Kidney epithelial cell (primary cell): ENCODE measurements around the gene PLD4. TPM values are rescaled to one million over a fixed set of nuclear protein-coding genes. Genes with fewer than 3 reads are reported as not detected.

Experiments used
- DNase-seq: peaks from one replicate; pipeline ENCODE4 v3.0.0-alpha.2; 2010; ENCODE audit warnings: low read depth
- H3K27me3 ChIP-seq: 2 replicates; pipeline ENCODE4 v1.6.0; 2011; ENCODE audit warnings: low read length; ENCODE audit not compliant: control insufficient read depth, insufficient read depth
- H3K36me3 ChIP-seq: 2 replicates; pipeline ENCODE4 v1.5.1; 2011; ENCODE audit warnings: low read length; ENCODE audit not compliant: control insufficient read depth, insufficient read depth
- H3K4me3 ChIP-seq: 2 replicates; pipeline ENCODE4 v1.5.1; 2011; ENCODE audit warnings: low read depth, mild to moderate bottlenecking, control low read depth, low read length
- CTCF ChIP-seq: IDR thresholded peaks from 2 replicates; pipeline ENCODE4 v1.5.1; 2011; ENCODE audit warnings: mild to moderate bottlenecking, moderate library complexity, low read length, control low read depth, inconsistent platforms; ENCODE audit not compliant: insufficient read depth, poor library complexity, severe bottlenecking
- total RNA-seq: library from RNA; depleted of rRNA; stranded (reverse); fragments of >200 nt; gene quantifications from 2 replicates; pipeline ENCODE4 v1.2.3, GENCODE V29; 2015

Gene PLD4
- total RNA-seq, 1 donor from 2014 or later: 0.04 TPM

GRCh38 chr14:104953097-104953496 lies 28.4 kb downstream of the PLD4 start:
- no peak for TF ChIP-seq CTCF
- peaks cover 2% of the 10 kb centered on the region for H3K36me3 ChIP-seq
- no peak overlapping the region for H3K4me3 ChIP-seq
- DNase-seq: no peak
- no peaks in the 10 kb centered on the region for H3K27me3 ChIP-seq

GRCh38 chr14:104953896-104954656 lies 29.4 kb downstream of the PLD4 start:
- no peak for TF ChIP-seq CTCF
- no peak overlapping the region for H3K4me3 ChIP-seq
- no peak for DNase-seq
- H3K36me3 ChIP-seq: peaks cover 2% of the 10 kb centered on the region
- H3K27me3 ChIP-seq: no peaks in the 10 kb centered on the region

GRCh38 chr14:104954746-104955395 lies 30.2 kb downstream of the PLD4 start:
- no peak overlapping the region for H3K4me3 ChIP-seq
- peaks cover 2% of the 10 kb centered on the region for H3K36me3 ChIP-seq
- no peak for DNase-seq
- H3K27me3 ChIP-seq: no peaks in the 10 kb centered on the region
- TF ChIP-seq CTCF: no peak

GRCh38 chr14:104955396-104955770 lies 30.7 kb downstream of the PLD4 start:
- Histone ChIP-seq H3K4me3 (no peak overlapping the region), H3K36me3 (peaks cover 2% of the 10 kb centered on the region), H3K27me3 (no peaks in the 10 kb centered on the region)
- no peak for DNase-seq
- no peak for TF ChIP-seq CTCF

DNA sequence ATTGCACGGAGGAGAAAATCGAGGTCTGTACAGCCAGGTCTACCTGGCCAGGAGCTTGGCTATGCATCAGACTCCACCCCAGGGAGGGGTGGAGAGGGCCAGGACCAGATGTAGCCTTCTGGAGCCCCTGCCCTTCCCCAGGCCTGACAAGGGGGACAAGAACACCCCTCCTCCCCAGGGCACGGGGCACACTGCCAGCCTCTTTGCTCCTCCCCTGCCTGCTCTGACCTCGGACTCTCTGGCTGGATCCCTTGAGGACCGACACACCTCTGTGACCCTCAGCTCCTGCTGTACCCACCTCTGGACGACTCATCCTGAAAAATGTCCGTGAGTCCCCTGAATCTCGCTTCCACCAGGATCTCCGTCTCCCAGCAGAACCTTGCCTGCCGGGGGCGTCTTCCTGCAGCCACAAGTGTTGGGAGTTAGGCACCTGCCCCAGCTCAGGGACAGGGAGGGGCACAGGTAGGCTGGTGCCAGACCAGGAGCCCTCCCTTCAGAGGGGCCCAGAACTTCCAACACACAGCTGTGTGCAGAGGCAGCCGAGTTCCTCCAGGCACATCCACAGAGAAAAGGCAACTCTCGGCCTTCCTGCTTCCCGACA lies 31.7 kb downstream of the PLD4 start:
- no peak for TF ChIP-seq CTCF
- Histone ChIP-seq H3K27me3 (no peaks in the 10 kb centered on the region), H3K4me3 (no peak overlapping the region), H3K36me3 (peaks cover 2% of the 10 kb centered on the region)
- no peak for DNase-seq
